Bone marrow (tissue), 2 donors: ENCODE data around the gene IRF5.

Experiments used
- DNase-seq, 2 donors: peaks; one replicate each; lab custom pipeline; 2025; lab: John Stamatoyannopoulos, UW

Gene IRF5

GRCh38 chr7:128919881-128920799 is 17.6 kb upstream of the IRF5 start:
- DNase-seq, result no peak

- DNase-seq, result no peak
Measured at GRCh38 chr7:128920913-128921582, 16.7 kb upstream of the IRF5 start.

- no peak for DNase-seq
Measured at GRCh38 chr7:128921866-128922440, 15.8 kb upstream of the IRF5 start.

GRCh38 chr7:128922496-128923410 is 15.0 kb upstream of the IRF5 start:
- DNase-seq, result no peak

GRCh38 chr7:128923411-128923800 is 14.3 kb upstream of the IRF5 start:
- DNase-seq, result no peak

GRCh38 chr7:128924707-128925588 is 12.8 kb upstream of the IRF5 start:
- no peak for DNase-seq

- DNase-seq, result no peak
Measured at GRCh38 chr7:128928159-128928813, 9.4 kb upstream of the IRF5 start.

GRCh38 chr7:128928882-128929788 is 8.6 kb upstream of the IRF5 start:
- no peak for DNase-seq

- no peak for DNase-seq
Measured at GRCh38 chr7:128931190-128931798, 6.4 kb upstream of the IRF5 start.

GRCh38 chr7:128931965-128932861 is 5.5 kb upstream of the IRF5 start:
- no peak for DNase-seq

GRCh38 chr7:128932862-128933179 is 4.9 kb upstream of the IRF5 start:
- no peak for DNase-seq

- peak; percentile 29 to 60 for DNase-seq
Measured at GRCh38 chr7:128933180-128933891, 4.4 kb upstream of the IRF5 start.

GRCh38 chr7:128934361-128935341 is 3.1 kb upstream of the IRF5 start:
- DNase-seq, result peak in 1 of 2 donors; percentile 36

GRCh38 chr7:128935342-128935730 is 2.4 kb upstream of the IRF5 start:
- DNase-seq, result no peak

GRCh38 chr7:128936798-128937197 is 929 bp upstream of the IRF5 start:
- DNase-seq, result no peak

GRCh38 chr7:128937271-128937646 is 468 bp upstream of the IRF5 start:
- no peak for DNase-seq
